ENCODE results near the gene SLC9A1.
A peak's percentile ranks its signal among the peaks of the same experiment; 100 is the strongest.
"Not testable (repeated sequence)": the region's sequence is repeated elsewhere in the genome, so short reads cannot be mapped to it uniquely, and the experiment has no call there.

The SLC9A1 gene

GRCh38 chr1:27154991-27155781 lies at the start of gene SLC9A1:
Gene SLC9A1, minus strand, starts transcription at chr1:27155125. Its CDS starts 791 bp downstream, at chr1:27154334.
- peak; percentile 90 to 99 (median 97) for DNase-seq
- intact Hi-C loops (cut with DNase I): no loop called here

- intact Hi-C loops (cut with DNase I): no loop called here
- no peak for DNase-seq
Measured at GRCh38 chr1:27203946-27204345, 49.0 kb upstream of the SLC9A1 start.

- intact Hi-C loops (cut with DNase I): no loop called here
- DNase-seq: no peak
Measured at GRCh38 chr1:27201295-27201694, 46.4 kb upstream of the SLC9A1 start.

GRCh38 chr1:27193194-27193593 lies 38.3 kb upstream of the SLC9A1 start:
- no peak for DNase-seq
- intact Hi-C loops (cut with DNase I): no loop called here

GRCh38 chr1:27192039-27192529 lies 37.2 kb upstream of the SLC9A1 start:
- intact Hi-C loops (cut with DNase I): no loop called here
- no peak for DNase-seq

- intact Hi-C loops (cut with DNase I): not testable (repeated sequence)
Measured at GRCh38 chr1:27184665-27185064, 29.7 kb upstream of the SLC9A1 start.

GRCh38 chr1:27179979-27180378 lies 25.1 kb upstream of the SLC9A1 start:
- DNase-seq: no peak

More at GRCh38 chr1:27184665-27185064, 29.7 kb upstream of the SLC9A1 start:
- DNase-seq: not testable (repeated sequence)

GRCh38 chr1:27179379-27179778 lies 24.5 kb upstream of the SLC9A1 start:
- DNase-seq: no peak
- intact Hi-C loops (cut with DNase I): no loop called here

More at GRCh38 chr1:27179979-27180378, 25.1 kb upstream of the SLC9A1 start:
- intact Hi-C loops (cut with DNase I): no loop called here

GRCh38 chr1:27176954-27177353 lies 22.0 kb upstream of the SLC9A1 start:
- intact Hi-C loops (cut with DNase I): no loop called here
- DNase-seq: no peak

- intact Hi-C loops (cut with DNase I): no loop called here
- no peak for DNase-seq
Measured at GRCh38 chr1:27176323-27176722, 21.4 kb upstream of the SLC9A1 start.

GRCh38 chr1:27172992-27173391 lies 18.1 kb upstream of the SLC9A1 start:
- intact Hi-C loops (cut with DNase I): not testable (repeated sequence)

GRCh38 chr1:27166929-27167328 lies 12.0 kb upstream of the SLC9A1 start:
- intact Hi-C loops (cut with DNase I): no loop called here
- no peak for DNase-seq

More at GRCh38 chr1:27172992-27173391, 18.1 kb upstream of the SLC9A1 start:
- DNase-seq: not testable (repeated sequence)

GRCh38 chr1:27166351-27166802 lies 11.5 kb upstream of the SLC9A1 start:
- intact Hi-C loops (cut with DNase I): no loop called here
- DNase-seq: no peak

- DNase-seq: no peak
Measured at GRCh38 chr1:27163093-27163492, 8.2 kb upstream of the SLC9A1 start.

GRCh38 chr1:27162090-27162489 lies 7.2 kb upstream of the SLC9A1 start:
- DNase-seq: no peak
- intact Hi-C loops (cut with DNase I): no loop called here

More at GRCh38 chr1:27163093-27163492, 8.2 kb upstream of the SLC9A1 start:
- intact Hi-C loops (cut with DNase I): no loop called here

- intact Hi-C loops (cut with DNase I): no loop called here
- DNase-seq: no peak
Measured at GRCh38 chr1:27161594-27161993, 6.7 kb upstream of the SLC9A1 start.

GRCh38 chr1:27157194-27157593 lies 2.3 kb upstream of the SLC9A1 start:
- intact Hi-C loops (cut with DNase I): no loop called here
- DNase-seq: no peak

GRCh38 chr1:27154469-27154990 lies 395 bp downstream of the SLC9A1 start:
- DNase-seq: no peak
- intact Hi-C loops (cut with DNase I): no loop called here

- intact Hi-C loops (cut with DNase I): no loop called here
- DNase-seq: no peak
Measured at GRCh38 chr1:27153927-27154358, 982 bp downstream of the SLC9A1 start.

GRCh38 chr1:27153549-27153886 lies 1.4 kb downstream of the SLC9A1 start:
- DNase-seq: no peak
- intact Hi-C loops (cut with DNase I): no loop called here

Measured in head of caudate nucleus (tissue), 42 donors.